Measurements from ENCODE around the gene ACADS.
"Not testable (repeated sequence)": the region's sequence is repeated elsewhere in the genome, so short reads cannot be mapped to it uniquely, and the experiment has no call there.

ACADS gene

GRCh38 chr12:120722784-120723183 lies 2.8 kb upstream of the ACADS start:
- POLR2A ChIA-PET (ENCODE audit: low non-redundant PET): no interaction called here
- DNase-seq (ENCODE audit: low spot score): no peak
- CTCF ChIA-PET: no interaction called here
- TF ChIP-seq CTCF (conservative IDR thresholded peaks at IDR 0.05; ENCODE audit: low read depth): no peak
- H3K27ac ChIP-seq: no peak overlapping the region

GRCh38 chr12:120724720-120725119 lies 906 bp upstream of the ACADS start:
- ChIA-PET POLR2A (ENCODE audit: low non-redundant PET) (no interaction called here), CTCF (interaction anchor here (1.2 to 1.6 kb wide), 2 partner anchors 22 to 247 kb away, joined by 3 to 6 read pairs; no protein-coding TSS in a partner anchor)
- no peak for TF ChIP-seq CTCF (conservative IDR thresholded peaks at IDR 0.05; ENCODE audit: low read depth)
- no peak for DNase-seq (ENCODE audit: low spot score)
- peak overlapping the region; percentile 37 for H3K27ac ChIP-seq

GRCh38 chr12:120725151-120725658 lies 421 bp upstream of the ACADS start:
- H3K27ac ChIP-seq: peak overlapping the region; percentile 37
- no peak for TF ChIP-seq CTCF (conservative IDR thresholded peaks at IDR 0.05; ENCODE audit: low read depth)
- CTCF ChIA-PET: interaction anchor here (1.2 to 1.6 kb wide), 2 partner anchors 22 to 246 kb away, joined by 3 to 6 read pairs; no protein-coding TSS in a partner anchor
- no peak for DNase-seq (ENCODE audit: low spot score)
- POLR2A ChIA-PET (ENCODE audit: low non-redundant PET): no interaction called here

GRCh38 chr12:120726510-120726793 lies 826 bp downstream of the ACADS start:
- CTCF ChIA-PET: interaction anchor here (0.7 to 1.6 kb wide), 2 partner anchors 143 to 245 kb away, joined by 3 to 6 read pairs; no protein-coding TSS in a partner anchor
- TF ChIP-seq CTCF (conservative IDR thresholded peaks at IDR 0.05; ENCODE audit: low read depth): no peak
- DNase-seq (ENCODE audit: low spot score): no peak
- H3K27ac ChIP-seq: no peak overlapping the region
- POLR2A ChIA-PET (ENCODE audit: low non-redundant PET): no interaction called here

- no peak overlapping the region for H3K27ac ChIP-seq
- ChIA-PET POLR2A (ENCODE audit: low non-redundant PET) (no interaction called here), CTCF (interaction anchor here (0.7 kb wide), 1 partner anchor 144 kb away, joined by 3 read pairs; no protein-coding TSS in a partner anchor)
- no peak for DNase-seq (ENCODE audit: low spot score)
- no peak for TF ChIP-seq CTCF (conservative IDR thresholded peaks at IDR 0.05; ENCODE audit: low read depth)
Observed at GRCh38 chr12:120726961-120727360, 1.3 kb downstream of the ACADS start.

- CTCF ChIA-PET; H3K27ac ChIP-seq; POLR2A ChIA-PET (ENCODE audit: low non-redundant PET); DNase-seq (ENCODE audit: low spot score): not testable (repeated sequence)
Observed at GRCh38 chr12:120732198-120732597, 6.6 kb downstream of the ACADS start.

- CTCF ChIA-PET: no interaction called here
- POLR2A ChIA-PET (ENCODE audit: low non-redundant PET): no interaction called here
- no peak for TF ChIP-seq CTCF (conservative IDR thresholded peaks at IDR 0.05; ENCODE audit: low read depth)
- no peak overlapping the region for H3K27ac ChIP-seq
- no peak for DNase-seq (ENCODE audit: low spot score)
Observed at GRCh38 chr12:120733574-120733973, 7.9 kb downstream of the ACADS start.

All from RWPE1 (cell line).